DOHH2 (cell line): Measurements from ENCODE around the gene SARS1.

Source experiments
- EZH2phosphoT487 ChIP-seq: fragments of 200-600 bp; sonication (generic); IDR thresholded peaks from 2 replicates; pipeline ENCODE4 v1.6.1; 2017; ENCODE audit warnings: borderline replicate concordance, mild to moderate bottlenecking, antibody characterized with exemption, low read length, moderate library complexity, mixed read lengths
- TF ChIP-seq, protein P1 (sequence below): fragments of 200-600 bp; sonication (generic); IDR thresholded peaks from one replicate; pipeline ENCODE4 v1.5.1; 2014; ENCODE audit warnings: antibody characterized with exemption, mild to moderate bottlenecking, low read depth, low read length; ENCODE audit not compliant: poor library complexity, severe bottlenecking

DNA sequence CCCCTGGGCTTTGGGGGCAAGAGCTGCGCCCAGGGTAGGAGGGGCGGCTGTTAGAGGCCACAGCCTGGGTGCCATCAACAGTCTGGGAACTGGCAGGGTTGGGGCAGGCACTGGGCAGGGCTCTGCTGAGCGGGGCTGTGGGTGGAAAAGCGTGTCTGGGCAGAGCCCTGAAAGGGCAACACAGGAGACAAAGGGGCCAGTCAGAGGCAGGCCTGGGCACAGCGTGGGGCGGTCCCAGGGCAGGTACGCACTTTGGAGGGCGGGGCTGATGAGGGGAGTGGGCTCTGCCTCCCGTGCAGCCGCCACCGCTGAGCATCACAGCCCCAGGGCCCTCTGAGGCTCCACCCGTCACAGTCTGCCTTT, 49.5 kb downstream of the SARS1 start:
- TF ChIP-seq, protein P1, sequence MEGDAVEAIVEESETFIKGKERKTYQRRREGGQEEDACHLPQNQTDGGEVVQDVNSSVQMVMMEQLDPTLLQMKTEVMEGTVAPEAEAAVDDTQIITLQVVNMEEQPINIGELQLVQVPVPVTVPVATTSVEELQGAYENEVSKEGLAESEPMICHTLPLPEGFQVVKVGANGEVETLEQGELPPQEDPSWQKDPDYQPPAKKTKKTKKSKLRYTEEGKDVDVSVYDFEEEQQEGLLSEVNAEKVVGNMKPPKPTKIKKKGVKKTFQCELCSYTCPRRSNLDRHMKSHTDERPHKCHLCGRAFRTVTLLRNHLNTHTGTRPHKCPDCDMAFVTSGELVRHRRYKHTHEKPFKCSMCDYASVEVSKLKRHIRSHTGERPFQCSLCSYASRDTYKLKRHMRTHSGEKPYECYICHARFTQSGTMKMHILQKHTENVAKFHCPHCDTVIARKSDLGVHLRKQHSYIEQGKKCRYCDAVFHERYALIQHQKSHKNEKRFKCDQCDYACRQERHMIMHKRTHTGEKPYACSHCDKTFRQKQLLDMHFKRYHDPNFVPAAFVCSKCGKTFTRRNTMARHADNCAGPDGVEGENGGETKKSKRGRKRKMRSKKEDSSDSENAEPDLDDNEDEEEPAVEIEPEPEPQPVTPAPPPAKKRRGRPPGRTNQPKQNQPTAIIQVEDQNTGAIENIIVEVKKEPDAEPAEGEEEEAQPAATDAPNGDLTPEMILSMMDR = no peak
- no peak for TF ChIP-seq EZH2phosphoT487
